ENCODE data around the gene PCDHGC3. TPM values are rescaled to one million over a fixed set of nuclear protein-coding genes. Genes with fewer than 3 reads are reported as not detected.

Gene PCDHGC3
- total RNA-seq, 1 donor from 2014 or later = 15.6 TPM

- TF ChIP-seq CTCF (IDR thresholded peaks at IDR 0.05; ENCODE audit: borderline replicate concordance) = no peak
- intact Hi-C loops (cut with micrococcal nuclease) = no loop called here
- Histone ChIP-seq H3K4me1 (no peaks in the 10 kb centered on the region), H3K9me3 (replicated peaks) (peaks cover 10% of the 10 kb centered on the region), H3K27ac (replicated peaks) (no peak overlapping the region), H3K27me3 (ENCODE audit: low read depth) (no peaks in the 10 kb centered on the region), H3K4me3 (no peak overlapping the region), H3K36me3 (peaks cover 15% of the 10 kb centered on the region)
- DNase-seq = no peak
Measured at GRCh38 chr5:141465351-141465750, 10.4 kb upstream of the PCDHGC3 start.

- Histone ChIP-seq H3K4me3 (peak overlapping the region; percentile 73), H3K4me1 (peaks cover 59% of the 10 kb centered on the region), H3K9me3 (replicated peaks) (no peaks in the 10 kb centered on the region), H3K36me3 (no peaks in the 10 kb centered on the region), H3K27me3 (ENCODE audit: low read depth) (no peaks in the 10 kb centered on the region), H3K27ac (replicated peaks) (peak overlapping the region; percentile 91)
- DNase-seq = peak; percentile 64
- intact Hi-C loops (cut with micrococcal nuclease) = no loop called here
- TF ChIP-seq CTCF (IDR thresholded peaks at IDR 0.05; ENCODE audit: borderline replicate concordance) = no peak
Measured at GRCh38 chr5:141476132-141476911, 556 bp downstream of the PCDHGC3 start.

- intact Hi-C loops (cut with micrococcal nuclease) = no loop called here
- no peak for DNase-seq
- no peaks in the 10 kb centered on the region for H3K36me3 ChIP-seq
- H3K4me1 ChIP-seq = peaks cover 62% of the 10 kb centered on the region
- H3K4me3 ChIP-seq = peak overlapping the region; percentile 73
- no peaks in the 10 kb centered on the region for H3K27me3 ChIP-seq (ENCODE audit: low read depth)
- H3K27ac ChIP-seq (replicated peaks) = peak overlapping the region; percentile 91
- no peak for TF ChIP-seq CTCF (IDR thresholded peaks at IDR 0.05; ENCODE audit: borderline replicate concordance)
- H3K9me3 ChIP-seq (replicated peaks) = no peaks in the 10 kb centered on the region
Measured at GRCh38 chr5:141477044-141477575, 1.3 kb downstream of the PCDHGC3 start.

- H3K4me1 ChIP-seq = peaks cover 64% of the 10 kb centered on the region
- no peak overlapping the region for H3K27ac ChIP-seq (replicated peaks)
- H3K27me3 ChIP-seq (ENCODE audit: low read depth) = no peaks in the 10 kb centered on the region
- no peak for DNase-seq
- H3K36me3 ChIP-seq = no peaks in the 10 kb centered on the region
- intact Hi-C loops (cut with micrococcal nuclease) = no loop called here
- no peak for TF ChIP-seq CTCF (IDR thresholded peaks at IDR 0.05; ENCODE audit: borderline replicate concordance)
- no peaks in the 10 kb centered on the region for H3K9me3 ChIP-seq (replicated peaks)
- peak overlapping the region; percentile 73 for H3K4me3 ChIP-seq
Measured at GRCh38 chr5:141477815-141478214, 2.0 kb downstream of the PCDHGC3 start.

GRCh38 chr5:141478321-141478945 lies 2.7 kb downstream of the PCDHGC3 start:
- DNase-seq = no peak
- Histone ChIP-seq H3K9me3 (replicated peaks) (no peaks in the 10 kb centered on the region), H3K27me3 (ENCODE audit: low read depth) (no peaks in the 10 kb centered on the region), H3K27ac (replicated peaks) (no peak overlapping the region), H3K36me3 (no peaks in the 10 kb centered on the region), H3K4me1 (peaks cover 70% of the 10 kb centered on the region), H3K4me3 (peak overlapping the region; percentile 73)
- TF ChIP-seq CTCF (IDR thresholded peaks at IDR 0.05; ENCODE audit: borderline replicate concordance) = no peak
- intact Hi-C loops (cut with micrococcal nuclease) = no loop called here

Measured in left ventricle myocardium inferior (tissue), 1 donor.